Dendritic cell treated with granulocyte-macrophage colony-stimulating factor and Interleukin-4, amounts not matched to agents 40 ng/mL and 50 ng/mL, for 4 days (primary cell): ENCODE measurements around the gene RAPSN.
A peak's percentile ranks its signal among the peaks of the same experiment; 100 is the strongest.

Experiments used
- H3K27ac Mint-ChIP-seq: one replicate; pipeline ENCODE4 v1.8.0; 2022; ENCODE audit warnings: mild to moderate bottlenecking, mixed read lengths
- H3K27me3 Mint-ChIP-seq: one replicate; pipeline ENCODE4 v1.8.0; 2022; ENCODE audit warnings: mild to moderate bottlenecking, mixed read lengths
- H3K36me3 Mint-ChIP-seq: one replicate; pipeline ENCODE4 v1.8.0; 2022; ENCODE audit warnings: low read depth, mixed read lengths
- H3K4me1 Mint-ChIP-seq: one replicate; pipeline ENCODE4 v1.8.0; 2022; ENCODE audit warnings: low read depth, mixed read lengths
- H3K4me3 Mint-ChIP-seq: one replicate; pipeline ENCODE4 v1.8.0; 2022; ENCODE audit warnings: mild to moderate bottlenecking, moderate library complexity, mixed read lengths
- H3K9me3 Mint-ChIP-seq: one replicate; pipeline ENCODE4 v1.8.0; 2022; ENCODE audit warnings: mixed read lengths
- intact Hi-C: fragments of 100-400 bp; cut with micrococcal nuclease; formaldehyde crosslinking; loops from one replicate; pipeline ENCODE4 v1.15.0; 2022

Gene RAPSN

DNA sequence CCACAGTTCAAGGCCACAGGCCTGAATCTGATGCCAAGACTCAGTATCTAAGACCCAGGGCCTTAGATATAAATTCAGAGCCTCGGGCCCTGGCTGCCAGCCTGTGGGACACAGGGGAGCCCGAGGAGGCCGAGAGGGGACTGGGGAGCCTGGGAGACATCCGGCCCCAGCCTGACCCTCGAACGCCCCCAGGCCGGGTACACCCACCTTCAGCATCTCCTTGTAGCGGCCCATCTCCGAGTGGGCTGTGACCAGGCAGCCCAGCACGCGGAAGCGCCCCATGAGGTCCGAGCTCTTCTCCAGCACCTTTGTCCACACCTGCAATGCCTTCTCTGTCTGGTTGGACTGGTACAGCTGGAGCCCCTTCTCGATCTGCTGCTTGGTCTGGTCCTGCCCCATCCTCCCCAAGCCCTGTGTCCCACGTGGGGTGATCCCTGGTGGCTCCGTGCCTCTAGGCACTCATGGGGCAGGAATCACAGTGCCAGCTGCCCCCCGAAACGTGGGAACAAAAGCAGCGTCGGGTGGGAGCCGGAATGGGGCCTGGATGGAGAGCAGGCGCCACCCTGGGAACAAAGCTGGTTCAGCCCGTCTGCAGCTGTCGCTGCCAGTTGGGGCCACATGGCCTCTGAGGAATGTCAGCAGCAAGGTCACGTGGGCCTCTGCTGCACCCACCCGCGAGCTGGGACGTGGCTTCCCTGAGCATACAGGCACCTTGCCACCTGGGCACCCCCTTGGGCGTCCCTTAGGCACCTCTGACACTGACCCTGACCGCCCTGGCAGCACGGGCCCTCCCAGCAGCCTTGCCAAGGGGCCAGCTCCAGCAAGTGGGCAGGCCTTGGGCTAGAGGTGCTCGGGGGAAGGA is at the start of gene RAPSN:
TSS of gene RAPSN (minus strand) at position 571 of the 862 bp plus-strand sequence. CDS start at position 399, 172 bp downstream.
- no peaks in the 10 kb centered on the region for H3K4me1 Mint-ChIP-seq
- H3K9me3 Mint-ChIP-seq = no peaks in the 10 kb centered on the region
- no peak within 1 kb of the TSS for H3K4me3 Mint-ChIP-seq
- H3K36me3 Mint-ChIP-seq = peaks cover 25% of the 10 kb centered on the region
- no peaks in the 10 kb centered on the region for H3K27me3 Mint-ChIP-seq
- no peak within 1 kb of the TSS for H3K27ac Mint-ChIP-seq
- intact Hi-C loops = no loop called here

DNA sequence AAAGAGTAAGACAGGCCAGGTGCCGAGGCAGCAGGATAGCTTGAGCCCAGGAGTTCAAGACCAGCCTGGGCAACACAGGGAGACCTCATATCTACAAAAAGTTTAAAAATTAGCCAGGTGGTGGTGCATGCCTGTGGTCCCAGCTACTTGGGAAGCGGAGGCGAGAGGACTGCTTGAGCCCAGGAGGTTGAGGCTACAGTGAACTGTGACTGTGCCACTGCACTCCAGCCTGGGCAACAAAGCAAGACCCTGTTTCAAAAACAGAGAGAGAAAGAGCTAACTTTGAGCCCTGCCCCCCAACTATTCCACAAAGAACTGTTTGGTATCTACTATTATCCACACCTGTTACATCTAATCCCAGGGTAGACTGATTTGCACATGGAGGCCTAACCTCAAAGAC is 49.2 kb upstream of the RAPSN start:
- peaks cover 39% of the 10 kb centered on the region for H3K4me1 Mint-ChIP-seq
- H3K27ac Mint-ChIP-seq = no peak overlapping the region

DNA sequence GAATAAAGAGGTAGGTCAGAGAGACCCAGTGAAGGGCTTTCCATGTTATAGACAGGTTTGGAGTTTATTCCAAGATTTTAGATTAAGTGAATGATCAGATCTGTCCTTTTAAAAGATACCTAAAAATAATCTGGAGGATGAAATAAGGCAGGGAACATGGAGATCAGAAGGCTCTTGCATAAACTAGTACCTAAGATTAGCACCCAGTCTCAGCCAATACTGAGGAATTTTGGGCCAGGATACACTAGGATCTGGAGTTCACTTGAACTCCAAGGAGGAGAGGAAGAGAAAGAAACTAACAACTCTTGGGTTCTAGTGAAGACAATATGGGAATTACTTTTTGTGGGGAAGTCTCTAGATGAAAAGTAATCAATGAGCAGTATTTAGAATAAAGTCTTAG is 47.9 kb upstream of the RAPSN start:
- no peaks in the 10 kb centered on the region for H3K9me3 Mint-ChIP-seq
- no peaks in the 10 kb centered on the region for H3K27me3 Mint-ChIP-seq
- H3K27ac Mint-ChIP-seq = no peak overlapping the region
- intact Hi-C loops = loop anchor here (5.0 kb wide), 1 partner anchor 35 kb away; no protein-coding TSS in a partner anchor
- H3K4me1 Mint-ChIP-seq = peaks cover 38% of the 10 kb centered on the region
- H3K4me3 Mint-ChIP-seq = no peak overlapping the region
- peaks cover 14% of the 10 kb centered on the region for H3K36me3 Mint-ChIP-seq

More for the DNA sequence above, 49.2 kb upstream of the RAPSN start:
- H3K9me3 Mint-ChIP-seq = no peaks in the 10 kb centered on the region
- H3K36me3 Mint-ChIP-seq = peaks cover 27% of the 10 kb centered on the region
- H3K27me3 Mint-ChIP-seq = no peaks in the 10 kb centered on the region
- intact Hi-C loops = loop anchor here (2.0 to 5.0 kb wide), 3 partner anchors 15 to 55 kb away; partner anchors contain the start of gene CELF1
- no peak overlapping the region for H3K4me3 Mint-ChIP-seq

DNA sequence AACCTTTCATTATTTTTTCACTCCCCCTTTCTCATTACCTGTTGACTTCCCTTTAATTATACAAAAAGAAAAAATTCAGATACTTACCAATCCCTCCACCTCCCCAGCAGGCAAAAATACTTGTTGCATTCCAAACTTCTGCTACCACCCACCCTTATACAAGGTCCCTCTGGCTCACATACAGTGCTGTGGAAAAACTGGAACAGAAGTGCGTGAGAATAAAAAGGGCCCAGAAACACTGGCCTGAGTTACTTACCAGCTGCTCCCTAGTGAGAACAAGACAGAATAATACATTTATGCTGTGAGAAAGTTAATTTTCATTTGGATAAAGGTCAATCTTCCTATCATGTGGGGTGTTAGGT is 46.9 kb upstream of the RAPSN start:
- no peaks in the 10 kb centered on the region for H3K27me3 Mint-ChIP-seq
- H3K27ac Mint-ChIP-seq = no peak overlapping the region
- peaks cover 36% of the 10 kb centered on the region for H3K4me1 Mint-ChIP-seq
- no peak overlapping the region for H3K4me3 Mint-ChIP-seq
- no peaks in the 10 kb centered on the region for H3K9me3 Mint-ChIP-seq
- H3K36me3 Mint-ChIP-seq = peaks cover 16% of the 10 kb centered on the region
- intact Hi-C loops = loop anchor here (5.0 kb wide), 1 partner anchor 36 kb away; no protein-coding TSS in a partner anchor

DNA sequence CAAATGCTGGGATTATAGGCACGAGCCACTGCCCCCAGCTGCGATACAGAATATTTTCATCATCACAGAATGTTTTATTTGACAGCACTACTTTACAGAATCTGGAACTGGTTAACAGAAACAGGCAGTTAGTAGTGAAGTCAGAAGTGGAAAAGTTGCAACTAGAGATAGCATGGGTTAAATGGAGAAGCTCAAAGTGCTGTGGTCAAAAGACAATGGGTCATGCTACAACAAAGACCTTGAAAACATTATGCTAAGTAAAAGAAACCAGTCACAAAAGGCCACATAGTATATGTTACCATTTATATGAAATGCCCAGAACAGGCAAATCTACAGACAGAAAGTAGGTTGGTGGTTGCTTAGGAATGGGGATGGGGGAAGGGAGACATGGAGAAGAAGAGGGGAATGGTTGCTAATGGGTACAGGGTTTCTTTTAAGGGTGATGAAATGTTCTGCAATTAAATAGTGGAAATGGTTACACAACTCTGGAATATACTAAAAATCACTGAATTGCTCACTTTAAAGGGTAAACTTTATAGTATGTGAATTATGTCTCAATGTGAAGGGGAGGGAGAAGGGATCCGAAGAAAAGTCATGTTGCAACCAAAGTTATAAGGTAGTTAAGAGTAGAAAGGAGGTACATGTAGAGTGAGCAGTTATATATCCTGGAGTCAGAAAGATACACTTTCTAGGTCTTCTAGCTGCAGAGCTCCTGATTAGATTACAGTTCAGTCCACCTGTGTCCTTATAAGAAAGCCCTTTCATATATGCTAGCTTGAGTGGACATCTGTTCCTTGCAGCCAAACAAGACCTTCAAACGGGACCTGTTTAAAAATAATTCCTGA is 46.3 kb upstream of the RAPSN start:
- no peaks in the 10 kb centered on the region for H3K9me3 Mint-ChIP-seq
- intact Hi-C loops = loop anchor here (5.0 kb wide), 1 partner anchor 37 kb away; no protein-coding TSS in a partner anchor
- H3K27ac Mint-ChIP-seq = no peak overlapping the region
- no peaks in the 10 kb centered on the region for H3K27me3 Mint-ChIP-seq
- H3K4me3 Mint-ChIP-seq = no peak overlapping the region
- H3K4me1 Mint-ChIP-seq = peaks cover 30% of the 10 kb centered on the region
- H3K36me3 Mint-ChIP-seq = peaks cover 17% of the 10 kb centered on the region

DNA sequence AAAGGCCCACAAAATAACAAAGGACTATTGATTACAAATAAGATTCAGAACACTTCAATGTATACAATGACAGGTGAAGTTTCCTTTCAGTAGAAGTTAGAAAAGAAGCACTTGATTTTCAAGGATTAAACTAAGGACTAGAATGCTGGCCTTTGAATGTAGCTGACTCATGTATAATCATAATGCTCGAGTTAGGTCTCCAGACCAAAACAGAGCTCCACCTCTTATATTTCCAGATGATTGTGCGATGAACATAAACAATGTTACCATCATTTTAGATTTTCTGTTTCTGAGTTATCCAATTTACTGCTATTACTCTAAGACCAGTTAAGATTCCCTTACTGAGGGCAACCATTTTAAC is 40.4 kb upstream of the RAPSN start:
- Mint-ChIP-seq H3K27me3 (no peaks in the 10 kb centered on the region), H3K27ac (no peak overlapping the region), H3K36me3 (peaks cover 67% of the 10 kb centered on the region), H3K9me3 (no peaks in the 10 kb centered on the region), H3K4me1 (peaks cover 32% of the 10 kb centered on the region), H3K4me3 (no peak overlapping the region)
- intact Hi-C loops = loop anchor here (5.0 kb wide), 1 partner anchor 128 kb away; no protein-coding TSS in a partner anchor

DNA sequence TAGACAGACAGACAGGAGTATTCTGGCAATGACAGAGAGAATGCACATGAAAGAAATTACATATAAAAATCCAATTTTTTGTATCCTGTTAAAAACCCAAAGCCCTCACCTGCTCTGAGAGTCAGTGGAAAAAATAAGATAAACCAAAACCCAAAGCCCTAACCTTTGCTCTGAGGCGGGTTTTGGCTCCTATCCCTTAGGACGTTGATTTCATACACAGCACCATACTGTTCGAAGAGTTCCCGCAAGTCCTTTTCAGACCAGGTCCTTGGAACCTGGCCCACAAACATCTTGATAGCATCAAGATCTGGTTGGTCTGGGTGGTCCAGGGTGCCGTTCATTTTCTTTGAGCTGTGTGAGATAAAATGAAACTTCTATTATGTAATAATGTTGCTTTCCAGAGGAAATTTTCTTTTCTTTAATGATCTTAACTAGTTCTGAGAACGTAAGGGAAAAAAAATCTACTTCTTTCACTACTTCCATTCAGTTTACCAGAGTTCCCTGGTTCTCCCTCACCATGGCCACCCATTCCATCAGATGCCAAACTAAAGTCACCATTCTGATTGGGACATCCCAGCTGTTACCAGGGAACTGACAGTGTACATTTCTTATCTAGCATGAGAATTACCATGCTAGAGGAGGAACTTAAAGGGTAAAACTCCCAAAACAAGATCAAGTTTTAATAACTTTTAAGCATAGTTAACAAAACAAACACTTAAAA is 39.9 kb upstream of the RAPSN start:
- intact Hi-C loops = loop anchor here (5.0 kb wide), 1 partner anchor 128 kb away; no protein-coding TSS in a partner anchor

DNA sequence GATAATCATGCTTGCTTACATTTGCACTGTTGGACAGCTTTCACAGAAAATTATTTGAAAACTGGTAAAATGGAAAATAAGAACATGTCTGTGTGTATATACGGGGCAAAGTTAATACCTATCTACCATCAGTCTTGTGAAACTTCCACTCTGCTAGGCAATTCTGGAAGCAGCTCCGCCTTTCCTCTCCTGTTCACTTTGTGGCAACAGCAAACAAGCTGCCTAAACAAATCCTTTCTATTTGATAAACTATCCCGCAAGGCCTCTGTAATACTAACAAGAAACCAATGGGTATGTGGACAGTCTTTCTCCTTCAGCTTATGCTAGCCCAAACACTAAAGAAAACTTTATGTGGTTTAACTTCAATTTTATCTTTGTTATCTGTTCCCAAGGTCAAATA is 39.2 kb upstream of the RAPSN start:
- peaks cover 79% of the 10 kb centered on the region for H3K36me3 Mint-ChIP-seq
- peak overlapping the region; percentile 51 for H3K27ac Mint-ChIP-seq
- intact Hi-C loops = loop anchor here (5.0 kb wide), 1 partner anchor 129 kb away; no protein-coding TSS in a partner anchor
- no peaks in the 10 kb centered on the region for H3K9me3 Mint-ChIP-seq
- no peaks in the 10 kb centered on the region for H3K27me3 Mint-ChIP-seq
- H3K4me3 Mint-ChIP-seq = no peak overlapping the region
- H3K4me1 Mint-ChIP-seq = peaks cover 43% of the 10 kb centered on the region

More for the DNA sequence above, 39.9 kb upstream of the RAPSN start:
- Mint-ChIP-seq H3K27ac (no peak overlapping the region), H3K9me3 (no peaks in the 10 kb centered on the region), H3K4me3 (no peak overlapping the region), H3K36me3 (peaks cover 72% of the 10 kb centered on the region), H3K4me1 (peaks cover 37% of the 10 kb centered on the region), H3K27me3 (no peaks in the 10 kb centered on the region)

DNA sequence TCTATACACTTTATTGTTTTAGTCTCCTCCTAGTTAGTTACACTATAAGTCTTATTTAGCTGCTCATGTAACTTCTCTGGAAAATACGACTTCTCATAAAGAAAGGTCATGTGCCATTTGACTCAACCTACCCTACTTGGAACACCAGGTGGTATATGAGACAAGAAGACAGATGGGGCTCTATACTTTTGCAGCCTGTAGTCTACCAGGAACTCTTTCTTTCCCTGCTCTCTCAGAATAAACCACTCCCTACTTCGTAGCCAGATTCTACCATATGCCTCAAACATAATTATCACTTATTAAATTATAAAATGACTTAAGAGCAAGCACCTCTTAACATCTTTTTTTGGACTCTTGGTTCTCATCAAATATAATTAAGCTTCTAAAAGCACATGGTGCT is 38.5 kb upstream of the RAPSN start:
- H3K36me3 Mint-ChIP-seq = peaks cover 86% of the 10 kb centered on the region
- no peak overlapping the region for H3K4me3 Mint-ChIP-seq
- H3K9me3 Mint-ChIP-seq = no peaks in the 10 kb centered on the region
- H3K4me1 Mint-ChIP-seq = peaks cover 37% of the 10 kb centered on the region
- intact Hi-C loops = loop anchor here (5.0 kb wide), 1 partner anchor 130 kb away; no protein-coding TSS in a partner anchor
- H3K27me3 Mint-ChIP-seq = no peaks in the 10 kb centered on the region
- H3K27ac Mint-ChIP-seq = no peak overlapping the region

DNA sequence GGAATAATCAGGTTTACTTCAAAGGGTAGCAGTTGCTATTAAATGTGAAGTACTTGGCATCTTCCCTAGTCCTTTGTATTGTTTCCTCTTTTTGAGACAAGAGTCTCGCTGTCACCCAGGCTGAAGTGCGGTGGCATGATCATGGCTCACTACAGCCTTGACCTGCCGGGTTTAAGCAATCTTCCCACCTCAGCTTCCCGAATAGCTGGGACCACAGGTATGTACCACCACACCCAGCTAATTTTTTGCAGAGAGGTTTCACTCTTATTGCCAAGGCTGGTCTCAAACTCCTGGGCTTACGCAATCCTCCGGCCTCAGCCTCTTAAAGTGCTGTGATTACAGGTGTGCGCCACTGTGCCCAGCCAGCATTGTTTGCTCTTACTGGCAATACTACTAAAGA is 36.2 kb upstream of the RAPSN start:
- intact Hi-C loops = loop anchor here (5.0 kb wide), 1 partner anchor 132 kb away; no protein-coding TSS in a partner anchor
- H3K4me3 Mint-ChIP-seq = no peak overlapping the region
- no peak overlapping the region for H3K27ac Mint-ChIP-seq
- H3K4me1 Mint-ChIP-seq = peaks cover 27% of the 10 kb centered on the region
- H3K9me3 Mint-ChIP-seq = no peaks in the 10 kb centered on the region
- H3K27me3 Mint-ChIP-seq = no peaks in the 10 kb centered on the region
- H3K36me3 Mint-ChIP-seq = peaks cover 100% of the 10 kb centered on the region

DNA sequence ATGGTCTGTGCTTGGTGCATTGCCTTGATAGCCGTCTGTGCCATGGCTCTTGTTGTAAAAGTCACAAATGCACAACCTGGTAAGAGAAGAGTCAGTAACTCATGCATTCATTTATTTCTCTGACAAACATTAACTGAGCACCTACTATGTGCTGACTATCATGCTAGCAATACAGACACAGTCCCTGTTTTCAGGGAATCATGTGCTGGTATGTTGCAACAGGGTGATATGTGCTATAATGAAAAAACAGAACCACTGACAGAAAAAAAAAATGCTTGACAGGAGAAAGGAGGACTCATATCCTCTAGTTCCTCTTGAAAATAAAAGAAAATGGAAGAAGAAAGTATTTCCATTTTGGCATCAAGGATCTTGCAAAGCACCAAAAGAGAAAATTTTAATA is 34.5 kb upstream of the RAPSN start:
- Mint-ChIP-seq H3K9me3 (no peaks in the 10 kb centered on the region), H3K27ac (peak overlapping the region; percentile 66), H3K27me3 (no peaks in the 10 kb centered on the region), H3K4me1 (peaks cover 34% of the 10 kb centered on the region), H3K36me3 (peaks cover 100% of the 10 kb centered on the region), H3K4me3 (no peak overlapping the region)
- intact Hi-C loops = no loop called here

DNA sequence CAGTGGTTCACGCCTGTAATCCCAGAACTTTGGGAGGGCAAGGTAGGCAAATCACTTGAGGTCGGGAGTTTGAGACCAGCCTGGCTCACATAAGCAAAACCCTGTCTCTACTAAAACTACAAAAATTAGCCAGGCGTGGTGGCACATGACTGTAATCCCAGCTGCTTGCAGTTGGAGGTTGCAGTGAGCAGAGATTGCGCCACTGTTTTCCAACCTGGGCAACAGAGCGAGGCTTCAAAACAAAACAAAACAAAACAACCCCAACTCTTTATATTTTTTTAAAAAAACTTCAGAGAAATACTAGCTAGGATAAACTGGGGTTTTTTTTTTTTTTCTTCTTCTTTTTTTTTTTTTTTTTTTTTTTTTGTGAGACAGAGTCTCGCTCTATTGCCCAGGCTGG is 31.8 kb upstream of the RAPSN start:
- Mint-ChIP-seq H3K9me3 (no peaks in the 10 kb centered on the region), H3K27me3 (no peaks in the 10 kb centered on the region), H3K4me1 (peaks cover 48% of the 10 kb centered on the region), H3K36me3 (peaks cover 100% of the 10 kb centered on the region), H3K27ac (no peak overlapping the region), H3K4me3 (no peak overlapping the region)
- intact Hi-C loops = no loop called here

DNA sequence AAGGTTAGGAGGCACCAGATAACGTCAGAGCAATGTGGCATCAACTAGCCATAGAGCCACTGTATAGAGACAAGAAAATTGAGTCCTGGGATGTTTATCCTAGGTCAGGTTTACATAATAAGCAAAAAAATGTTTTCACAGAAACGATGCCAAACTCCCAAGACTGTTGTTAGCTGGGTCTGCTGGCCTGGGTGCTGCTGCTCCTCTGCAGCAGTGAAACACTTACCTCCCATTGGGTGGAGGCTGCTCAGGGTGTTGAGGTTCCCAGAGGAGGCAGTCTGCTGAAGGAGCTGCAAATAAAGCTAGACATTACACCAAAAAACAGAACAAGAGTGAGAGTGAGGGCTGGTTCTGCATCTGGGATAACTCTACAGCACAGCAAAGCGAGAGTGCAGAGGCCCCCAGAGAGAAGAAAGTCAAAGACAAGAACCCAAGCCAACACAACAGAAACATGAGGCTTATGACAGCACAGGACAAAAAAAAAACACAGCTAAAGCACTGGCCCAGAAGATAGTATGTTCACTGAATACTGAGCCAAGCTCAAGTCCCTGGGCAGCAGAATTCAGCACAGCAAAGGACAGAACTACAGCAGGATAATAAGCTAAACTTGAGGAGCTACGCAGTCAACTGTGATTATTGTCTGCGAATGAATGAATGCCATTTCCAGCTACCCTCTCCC is 29.9 kb upstream of the RAPSN start:
- Mint-ChIP-seq H3K36me3 (peaks cover 100% of the 10 kb centered on the region), H3K9me3 (no peaks in the 10 kb centered on the region), H3K4me1 (peaks cover 38% of the 10 kb centered on the region), H3K27ac (peak overlapping the region; percentile 7), H3K27me3 (no peaks in the 10 kb centered on the region), H3K4me3 (no peak overlapping the region)
- intact Hi-C loops = no loop called here
